SKM-1 treated with dmso at 0.1 percent for 144 hours (cell line): ENCODE measurements around the gene SVIL.

Experiments
- DNase-seq: peaks from one replicate; lab custom pipeline; 2025; ENCODE audit not compliant: unreplicated experiment; lab: John Stamatoyannopoulos, UW

SVIL gene

GRCh38 chr10:29650552-29650944 lies 15.8 kb upstream of the SVIL start:
- DNase-seq = no peak

- DNase-seq = no peak
Observed at GRCh38 chr10:29649561-29650551, 15.1 kb upstream of the SVIL start.

GRCh38 chr10:29648983-29649268 lies 14.2 kb upstream of the SVIL start:
- DNase-seq = no peak

- no peak for DNase-seq
Observed at GRCh38 chr10:29648114-29648982, 13.6 kb upstream of the SVIL start.

GRCh38 chr10:29647478-29647877 lies 12.7 kb upstream of the SVIL start:
- no peak for DNase-seq

- no peak for DNase-seq
Observed at GRCh38 chr10:29646960-29647461, 12.2 kb upstream of the SVIL start.

GRCh38 chr10:29646238-29646902 lies 11.6 kb upstream of the SVIL start:
- DNase-seq = no peak

- DNase-seq = no peak
Observed at GRCh38 chr10:29643771-29644501, 9.2 kb upstream of the SVIL start.

GRCh38 chr10:29642990-29643389 lies 8.2 kb upstream of the SVIL start:
- DNase-seq = no peak

- no peak for DNase-seq
Observed at GRCh38 chr10:29637537-29637936, 2.8 kb upstream of the SVIL start.

GRCh38 chr10:29636178-29636577 lies 1.4 kb upstream of the SVIL start:
- no peak for DNase-seq

- DNase-seq = no peak
Observed at GRCh38 chr10:29635711-29636144, 957 bp upstream of the SVIL start.

- no peak for DNase-seq
Observed at GRCh38 chr10:29634105-29634504, 666 bp downstream of the SVIL start.

GRCh38 chr10:29631049-29631339 lies 3.8 kb downstream of the SVIL start:
- DNase-seq = no peak

- DNase-seq = peak; percentile 42
Observed at GRCh38 chr10:29630205-29631048, 4.3 kb downstream of the SVIL start.

- no peak for DNase-seq
Observed at GRCh38 chr10:29628912-29629526, 5.8 kb downstream of the SVIL start.

GRCh38 chr10:29628311-29628710 lies 6.5 kb downstream of the SVIL start:
- no peak for DNase-seq

GRCh38 chr10:29627201-29628132 lies 7.3 kb downstream of the SVIL start:
- DNase-seq = no peak
